GM12892 (cell line): ENCODE measurements around the gene HOXC5.

Source experiments
- POLR2A ChIP-seq: IDR thresholded peaks from 2 replicates; pipeline ENCODE4 v1.6.1; 2011; ENCODE audit warnings: low read depth, low read length, control low read depth
- POLR2AphosphoS5 ChIP-seq: IDR thresholded peaks from 2 replicates; pipeline ENCODE4 v1.6.1; 2011; ENCODE audit warnings: low read depth, low read length, control low read depth
- TAF1 ChIP-seq: IDR thresholded peaks from 2 replicates; pipeline ENCODE4 v1.6.1; 2011; ENCODE audit warnings: low read depth, mild to moderate bottlenecking, control low read depth, low read length, borderline replicate concordance

DNA sequence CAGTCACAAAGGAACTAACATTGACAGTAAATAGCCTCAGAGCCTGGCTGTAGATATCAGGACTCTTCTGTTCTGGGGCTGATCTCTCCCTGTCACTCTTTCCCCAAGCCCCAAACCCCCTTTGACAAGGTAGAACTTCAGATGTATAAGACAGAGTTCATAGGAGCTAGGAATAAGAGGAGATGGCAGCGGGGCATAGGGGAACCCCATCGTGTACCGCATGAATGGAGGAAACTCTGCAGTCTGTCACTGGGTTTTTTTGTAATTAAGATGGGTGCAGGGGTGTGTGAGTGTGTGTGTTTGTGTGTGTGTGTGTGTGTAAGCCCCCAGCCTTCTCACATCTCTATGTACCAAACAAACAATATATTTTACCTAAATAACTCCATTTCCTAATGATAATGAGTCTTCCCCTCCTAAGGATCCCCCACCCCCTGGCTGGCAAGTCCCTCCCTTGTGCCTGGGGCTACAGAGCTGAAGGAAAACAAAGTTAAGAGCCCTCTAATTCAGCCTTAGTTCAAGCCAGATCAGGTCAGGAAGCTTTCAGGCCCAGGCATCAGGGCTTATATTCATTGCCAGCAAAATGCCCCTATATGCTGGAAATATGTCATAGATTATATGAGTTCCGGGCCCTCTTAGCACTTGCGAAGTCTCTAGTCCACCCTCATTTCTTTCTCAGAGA is 11.7 kb downstream of the HOXC5 start:
- TF ChIP-seq POLR2A (no peak), POLR2AphosphoS5 (no peak), TAF1 (no peak)
